Activated T-helper 2 cell treated with anti-CD3 and anti-CD28 coated beads, Interferon-gamma antibody, Interleukin-2, Interleukin-4, amounts not matched to agents 10 μg/mL and 5 μg/mL and 100 μg/mL, durations not matched to agents 14 hours and 24 hours and 36 hours (primary cell): ENCODE data around the gene CAPN9. TPM values are rescaled to one million over a fixed set of nuclear protein-coding genes. Genes with fewer than 3 reads are reported as not detected.
"Not testable (repeated sequence)": the region's sequence is repeated elsewhere in the genome, so short reads cannot be mapped to it uniquely, and the experiment has no call there.

ENCODE experiments used
- DNase-seq: peaks from one replicate; pipeline ENCODE4 v3.0.0; 2021; ENCODE audit warnings: low spot score
- H3K27ac Mint-ChIP-seq: one replicate; pipeline ENCODE4 v1.8.0; 2021; ENCODE audit warnings: mixed read lengths
- H3K27me3 Mint-ChIP-seq: one replicate; pipeline ENCODE4 v1.8.0; 2021; ENCODE audit warnings: low read depth, mixed read lengths
- H3K36me3 Mint-ChIP-seq: one replicate; pipeline ENCODE4 v1.8.0; 2021; ENCODE audit warnings: low read depth, mixed read lengths
- H3K4me1 Mint-ChIP-seq: one replicate; pipeline ENCODE4 v1.8.0; 2021; ENCODE audit warnings: low read depth, mixed read lengths
- H3K4me3 Mint-ChIP-seq: one replicate; pipeline ENCODE4 v1.8.0; 2021; ENCODE audit warnings: low read depth, mild to moderate bottlenecking, moderate library complexity, mixed read lengths
- H3K9me3 Mint-ChIP-seq: one replicate; pipeline ENCODE4 v1.8.0; 2021; ENCODE audit warnings: mixed read lengths
- intact Hi-C: fragments of 100-400 bp; cut with micrococcal nuclease; formaldehyde crosslinking; loops from one replicate; pipeline ENCODE4 v1.15.1; 2023
- total RNA-seq: library from RNA; stranded (reverse); gene quantifications from 2 replicates; pipeline ENCODE4 v1.2.3, GENCODE V29; 2022

The CAPN9 gene
- total RNA-seq, 1 donor from 2014 or later = not detected

DNA sequence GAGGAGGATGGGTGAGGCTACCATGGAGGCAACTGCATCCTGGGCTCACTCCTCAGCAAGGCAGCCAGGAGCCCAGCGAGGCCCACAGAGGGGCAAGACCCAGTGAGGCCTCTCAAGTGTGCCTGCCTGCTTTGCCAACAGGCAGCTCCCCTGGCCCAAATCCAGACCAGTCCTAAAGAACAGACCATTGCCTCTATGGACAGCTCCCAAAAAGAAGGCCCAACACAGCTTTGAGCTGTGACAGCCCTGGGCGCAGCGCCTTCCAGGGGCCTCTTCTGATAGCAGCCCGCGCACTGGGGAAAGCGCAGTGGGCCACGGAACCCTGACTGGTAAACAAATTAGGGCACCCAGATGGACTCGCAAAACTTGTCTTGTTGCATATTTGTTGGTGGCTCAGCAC lies 95.6 kb downstream of the CAPN9 start:
- no peak overlapping the region for H3K4me3 Mint-ChIP-seq

DNA sequence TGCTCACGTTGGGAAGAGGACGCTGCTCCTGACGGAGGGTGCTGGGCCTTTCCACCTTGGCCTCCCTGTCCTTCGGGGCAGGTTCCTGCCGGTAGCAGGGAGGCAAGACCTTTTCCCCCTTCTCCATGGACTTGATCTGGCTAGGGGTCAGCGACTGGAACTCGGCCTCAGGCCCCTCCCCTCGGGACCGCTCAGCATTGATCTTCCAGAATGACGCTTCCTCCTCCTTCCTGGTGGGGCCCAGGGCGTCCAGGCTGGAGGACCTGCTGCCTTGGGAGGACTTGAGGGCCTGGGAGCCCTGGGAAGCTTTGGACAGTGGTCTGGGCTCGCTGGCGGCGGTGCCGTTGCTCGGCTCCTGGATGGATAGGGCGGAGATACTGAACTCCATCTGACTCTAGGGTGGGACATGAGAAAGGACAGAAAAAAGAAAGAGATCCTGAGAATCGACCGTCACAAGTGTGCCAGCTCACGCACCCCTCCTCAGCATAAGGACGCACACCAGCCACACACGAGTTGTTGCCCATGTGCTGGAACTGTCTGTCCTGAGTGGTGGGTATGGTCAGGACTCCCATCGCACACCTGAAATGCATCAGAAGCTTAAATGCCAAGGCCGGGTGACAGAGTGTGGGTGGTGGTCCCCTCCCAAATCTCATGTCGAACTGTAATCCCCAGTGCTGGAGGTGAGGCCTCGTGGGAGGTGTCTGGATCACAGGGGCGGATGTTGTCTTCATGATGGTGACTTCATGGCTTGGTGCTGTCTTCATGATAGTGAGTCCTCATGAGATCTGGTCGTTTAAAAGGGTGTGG lies 96.5 kb downstream of the CAPN9 start:
- Mint-ChIP-seq H3K4me1 (no peaks in the 10 kb centered on the region), H3K4me3 (no peak overlapping the region), H3K36me3 (no peaks in the 10 kb centered on the region), H3K9me3 (no peaks in the 10 kb centered on the region), H3K27me3 (no peaks in the 10 kb centered on the region), H3K27ac (no peak overlapping the region)
- DNase-seq = no peak
- intact Hi-C loops = no loop called here

More for the DNA sequence above, 95.6 kb downstream of the CAPN9 start:
- DNase-seq = no peak
- H3K27ac Mint-ChIP-seq = no peak overlapping the region
- H3K27me3 Mint-ChIP-seq = no peaks in the 10 kb centered on the region
- H3K4me1 Mint-ChIP-seq = no peaks in the 10 kb centered on the region
- intact Hi-C loops = no loop called here
- H3K9me3 Mint-ChIP-seq = no peaks in the 10 kb centered on the region
- no peaks in the 10 kb centered on the region for H3K36me3 Mint-ChIP-seq

DNA sequence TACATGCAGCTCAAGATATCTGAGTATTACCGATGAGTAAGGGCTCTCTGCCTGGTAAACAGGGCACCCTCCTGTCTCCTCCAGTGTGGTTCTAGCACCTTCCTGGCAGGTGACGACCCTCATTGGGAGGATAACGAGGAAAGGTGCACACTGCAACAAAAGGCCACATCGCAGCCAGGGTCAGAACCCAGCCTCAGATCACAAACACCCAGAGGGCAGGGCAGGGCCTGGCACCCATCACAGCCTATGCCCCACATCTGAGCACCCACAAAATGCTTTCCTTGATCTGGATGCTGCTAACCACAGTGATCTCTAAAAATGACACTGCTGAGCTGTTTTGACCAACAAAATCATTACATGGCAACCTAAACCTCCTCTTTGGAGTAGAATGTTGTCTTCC lies 97.4 kb downstream of the CAPN9 start:
- intact Hi-C loops = no loop called here
- H3K4me3 Mint-ChIP-seq = no peak overlapping the region
- H3K4me1 Mint-ChIP-seq = no peaks in the 10 kb centered on the region
- no peaks in the 10 kb centered on the region for H3K27me3 Mint-ChIP-seq
- H3K36me3 Mint-ChIP-seq = no peaks in the 10 kb centered on the region
- no peaks in the 10 kb centered on the region for H3K9me3 Mint-ChIP-seq
- no peak overlapping the region for H3K27ac Mint-ChIP-seq
- DNase-seq = no peak

DNA sequence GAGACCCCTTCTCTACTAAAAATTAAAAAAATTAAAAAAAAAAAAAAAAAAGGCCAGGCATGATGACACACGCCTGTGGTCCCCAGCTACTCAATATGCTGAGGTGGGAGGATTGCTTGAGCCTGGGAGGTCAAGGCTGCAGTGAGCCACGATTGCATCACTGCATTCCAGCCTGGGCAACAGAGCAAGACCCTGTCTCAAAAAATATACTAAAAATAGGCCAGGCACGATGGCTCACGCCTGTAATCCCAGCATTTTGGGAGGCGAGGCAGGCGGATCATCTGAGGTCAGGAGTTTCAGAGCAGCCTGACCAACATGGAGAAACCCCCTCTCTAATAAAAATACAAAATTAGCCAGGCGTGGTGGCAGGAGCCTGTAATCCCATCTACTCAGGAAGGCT lies 98.0 kb downstream of the CAPN9 start:
- H3K36me3 Mint-ChIP-seq, H3K4me3 Mint-ChIP-seq, H3K27me3 Mint-ChIP-seq, intact Hi-C loops, H3K9me3 Mint-ChIP-seq, H3K4me1 Mint-ChIP-seq, H3K27ac Mint-ChIP-seq, DNase-seq: not testable (repeated sequence)

DNA sequence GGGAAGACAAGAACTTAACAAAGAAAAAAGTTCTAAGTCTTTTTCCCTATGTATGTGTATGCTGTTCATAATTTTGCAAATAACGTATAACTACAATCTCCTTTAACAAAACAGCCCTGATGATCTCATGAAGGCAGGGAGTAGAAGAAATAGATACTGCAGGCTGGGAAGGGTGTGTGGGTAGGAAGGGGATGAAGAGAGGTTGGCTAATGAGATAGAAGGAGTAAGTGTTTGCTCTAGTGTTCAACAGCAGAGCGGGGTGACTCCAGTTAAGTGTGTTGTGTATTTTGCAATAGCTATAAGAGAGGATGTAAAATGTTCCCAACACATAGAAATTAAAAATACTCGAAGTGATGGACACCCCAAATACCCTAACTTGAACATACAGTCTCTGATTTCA lies 101.0 kb downstream of the CAPN9 start:
- DNase-seq = no peak
- Mint-ChIP-seq H3K4me1 (no peaks in the 10 kb centered on the region), H3K27ac (no peak overlapping the region), H3K9me3 (no peaks in the 10 kb centered on the region), H3K4me3 (no peak overlapping the region), H3K36me3 (no peaks in the 10 kb centered on the region), H3K27me3 (no peaks in the 10 kb centered on the region)
- intact Hi-C loops = no loop called here

DNA sequence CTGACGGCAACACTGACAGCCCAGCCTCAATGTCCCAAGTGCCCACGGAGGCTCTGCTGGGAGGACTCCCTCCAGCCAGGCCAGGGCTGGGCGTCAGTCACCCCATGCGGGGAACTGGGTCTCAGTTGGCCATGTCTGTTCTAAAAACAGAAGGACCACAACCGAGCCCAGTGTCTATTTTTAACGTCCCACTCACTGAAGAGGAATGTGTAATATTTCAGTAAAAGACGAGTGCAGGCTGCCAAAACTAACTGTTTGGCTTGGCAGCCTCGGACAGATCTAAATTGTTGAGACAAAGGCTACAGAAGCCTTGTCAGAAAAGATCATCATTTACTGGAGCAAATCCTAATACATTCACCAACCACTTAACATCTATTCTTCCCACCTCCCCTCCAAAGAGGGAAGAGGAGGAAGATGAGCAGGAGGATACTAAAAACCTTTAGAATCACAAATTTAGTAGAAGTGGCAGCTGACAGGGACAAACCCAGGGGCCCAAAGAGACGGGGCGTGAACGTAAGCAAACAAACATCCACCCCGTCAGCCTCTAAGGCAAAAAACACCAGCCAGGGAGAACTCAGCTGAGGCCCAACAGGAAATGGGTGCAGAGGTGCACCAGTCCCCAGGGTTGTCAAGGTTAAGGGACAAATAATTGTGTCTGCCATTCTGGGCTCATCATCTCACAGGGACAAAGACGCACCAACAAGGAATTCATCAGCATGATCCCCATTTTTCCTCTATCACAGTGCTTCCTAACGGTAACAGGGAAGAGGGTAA lies 102.5 kb downstream of the CAPN9 start:
- no peak for DNase-seq
- Mint-ChIP-seq H3K4me1 (no peaks in the 10 kb centered on the region), H3K9me3 (no peaks in the 10 kb centered on the region), H3K27me3 (no peaks in the 10 kb centered on the region), H3K27ac (no peak overlapping the region), H3K4me3 (no peak overlapping the region), H3K36me3 (no peaks in the 10 kb centered on the region)
- intact Hi-C loops = no loop called here

DNA sequence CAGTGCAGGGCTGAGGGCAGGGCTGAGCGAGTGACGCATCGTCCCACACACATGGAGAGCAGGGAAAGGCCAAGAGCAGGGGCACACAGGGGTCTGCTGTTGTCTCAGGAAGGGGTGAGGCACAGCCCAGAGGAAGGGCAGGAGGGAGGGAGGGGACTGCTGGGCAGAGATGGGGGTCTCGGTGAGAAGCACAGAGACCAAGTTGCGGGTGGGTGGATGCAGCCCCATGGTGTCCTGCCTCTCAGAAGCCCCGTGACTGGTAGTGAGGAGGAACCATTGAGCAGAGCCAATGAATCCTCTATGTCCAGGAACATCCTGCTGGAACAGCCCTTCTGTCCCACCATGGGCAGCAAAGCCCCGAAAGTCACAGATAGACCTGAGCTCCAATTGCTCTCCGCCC lies 103.4 kb downstream of the CAPN9 start:
- Mint-ChIP-seq H3K27ac (no peak overlapping the region), H3K36me3 (no peaks in the 10 kb centered on the region), H3K4me1 (no peaks in the 10 kb centered on the region), H3K9me3 (no peaks in the 10 kb centered on the region), H3K4me3 (no peak overlapping the region), H3K27me3 (no peaks in the 10 kb centered on the region)
- intact Hi-C loops = no loop called here
- no peak for DNase-seq

DNA sequence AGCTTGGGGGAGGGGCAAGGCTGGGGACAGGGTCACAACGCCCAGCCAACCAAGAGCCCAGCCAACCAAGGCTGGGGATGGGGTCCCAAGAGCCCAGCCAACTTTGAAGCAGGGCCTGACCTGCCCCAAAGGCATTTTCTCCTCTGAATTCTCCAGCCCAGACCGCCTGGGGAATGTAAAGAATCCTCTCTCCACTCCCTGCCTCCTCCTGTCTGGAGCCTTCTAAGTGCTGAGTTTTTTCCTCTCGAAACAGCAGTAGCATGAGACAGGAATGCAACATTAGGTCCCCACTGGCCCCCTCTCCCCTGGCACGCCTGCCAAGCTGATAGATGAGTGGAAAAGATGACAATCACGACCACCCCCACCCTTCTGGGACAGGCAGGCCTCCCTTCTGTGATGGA lies 104.1 kb downstream of the CAPN9 start:
- no peak overlapping the region for H3K4me3 Mint-ChIP-seq
- H3K36me3 Mint-ChIP-seq = no peaks in the 10 kb centered on the region
- intact Hi-C loops = no loop called here
- H3K27ac Mint-ChIP-seq = no peak overlapping the region
- no peaks in the 10 kb centered on the region for H3K9me3 Mint-ChIP-seq
- DNase-seq = no peak
- no peaks in the 10 kb centered on the region for H3K27me3 Mint-ChIP-seq
- H3K4me1 Mint-ChIP-seq = no peaks in the 10 kb centered on the region

Other genes starting within 250 kb of the CAPN9 start
- gene COG2, start 104.9 kb upstream of the CAPN9 start, total RNA-seq = 36.9 and 38.8 TPM in 2 replicates
- gene AGT, start 33.3 kb upstream of the CAPN9 start, total RNA-seq = not detected in 2 replicates
- gene C1orf198, start 121.1 kb downstream of the CAPN9 start, total RNA-seq = 8.9 and 9.1 TPM in 2 replicates
- gene TTC13, start 231.5 kb downstream of the CAPN9 start, total RNA-seq = 17.5 and 17.7 TPM in 2 replicates
- gene ARV1, start 231.7 kb downstream of the CAPN9 start, total RNA-seq = 10.7 and 11.3 TPM in 2 replicates